OCI-LY7 (cell line): ENCODE results near the gene VPS9D1. TPM values are rescaled to one million over a fixed set of nuclear protein-coding genes. Genes with fewer than 3 reads are reported as not detected.
"Not testable (repeated sequence)": the region's sequence is repeated elsewhere in the genome, so short reads cannot be mapped to it uniquely, and the experiment has no call there.

ENCODE experiments used
- BruUV-seq: library from RNA; stranded (reverse); fragments of 400-500 nt; replicated peaks from 2 replicates; lab custom pipeline; 2021; lab: Mats Ljungman, UMichigan
- CTCF ChIA-PET: fragments of 300-600 bp; sonication (Branson Sonifier 250); formaldehyde crosslinking; loops from one replicate; lab custom pipeline; 2022; ENCODE audit warnings: antibody characterized with exemption; ENCODE audit not compliant: unreplicated experiment; lab: Charles Lee
- POLR2A ChIA-PET: fragments of 300-600 bp; sonication (Branson Sonifier 250); formaldehyde crosslinking; loops from one replicate; lab custom pipeline; 2022; ENCODE audit warnings: antibody characterized with exemption; lab: Charles Lee
- DNase-seq: peaks from one replicate; pipeline ENCODE4 v3.0.0-alpha.2; 2015; ENCODE audit warnings: low spot score
- H2AFZ ChIP-seq: fragments of 200-600 bp; sonication (generic), shearing (Covaris generic); 2 replicates; pipeline ENCODE4 v1.6.1; 2014; ENCODE audit warnings: mild to moderate bottlenecking, antibody characterized with exemption, low read length, moderate library complexity
- H3K27ac ChIP-seq: fragments of 200-600 bp; sonication (generic); 2 replicates; pipeline ENCODE4 v1.5.1; 2014; ENCODE audit warnings: mixed run types, low read depth, mild to moderate bottlenecking, moderate library complexity, low read length, inconsistent platforms; ENCODE audit not compliant: poor library complexity, severe bottlenecking
- H3K36me3 ChIP-seq: fragments of 200-600 bp; sonication (generic); 2 replicates; pipeline ENCODE4 v1.6.1; 2014; ENCODE audit warnings: mild to moderate bottlenecking, antibody characterized with exemption, low read length, moderate library complexity, mixed read lengths; ENCODE audit not compliant: insufficient read depth
- H3K4me1 ChIP-seq: fragments of 200-600 bp; sonication (generic); 2 replicates; pipeline ENCODE4 v1.5.1; 2014; ENCODE audit warnings: mild to moderate bottlenecking, low read length; ENCODE audit not compliant: insufficient read depth, poor library complexity, severe bottlenecking
- H3K4me2 ChIP-seq: fragments of 200-600 bp; sonication (generic); 2 replicates; pipeline ENCODE4 v1.6.1; 2014; ENCODE audit warnings: mild to moderate bottlenecking, low read length
- H3K4me3 ChIP-seq: fragments of 200-600 bp; sonication (generic); 2 replicates; pipeline ENCODE4 v1.5.1; 2014; ENCODE audit warnings: mild to moderate bottlenecking, low read depth, low read length; ENCODE audit not compliant: poor library complexity, severe bottlenecking
- H3K79me2 ChIP-seq: fragments of 200-600 bp; sonication (generic); 2 replicates; pipeline ENCODE4 v1.6.1; 2016; ENCODE audit warnings: low read depth, mild to moderate bottlenecking, low read length, moderate library complexity, mixed read lengths; ENCODE audit not compliant: insufficient read depth
- H3K9me2 ChIP-seq: fragments of 200-600 bp; sonication (generic); 2 replicates; pipeline ENCODE4 v1.6.1; 2016; ENCODE audit warnings: mild to moderate bottlenecking, low read length, mixed read lengths; ENCODE audit not compliant: insufficient read depth
- H3K9me3 ChIP-seq: fragments of 200-600 bp; sonication (generic); 2 replicates; pipeline ENCODE4 v1.6.1; 2014; ENCODE audit warnings: mild to moderate bottlenecking, mixed run types, low read length, mixed read lengths
- H4K20me1 ChIP-seq: fragments of 200-600 bp; sonication (generic); 2 replicates; pipeline ENCODE4 v1.6.1; 2014; ENCODE audit warnings: mild to moderate bottlenecking, antibody characterized with exemption, low read length, moderate library complexity, mixed read lengths; ENCODE audit not compliant: insufficient read depth
- EZH2phosphoT487 ChIP-seq: fragments of 200-600 bp; sonication (generic); IDR thresholded peaks from 2 replicates; pipeline ENCODE4 v1.6.1; 2018; ENCODE audit warnings: low read depth, borderline replicate concordance, mild to moderate bottlenecking, mixed run types, antibody characterized with exemption, low read length, moderate library complexity, mixed read lengths
- intact Hi-C: fragments of 100-400 bp; cut with micrococcal nuclease; formaldehyde crosslinking; loops from one replicate; pipeline ENCODE4 v1.10.0; 2022; ENCODE audit not compliant: unreplicated experiment
- total RNA-seq, 2 experiments: library from RNA; depleted of rRNA in 1 of 2; stranded (reverse); fragments of >200 nt in 1 of 2; shearing (Covaris generic) in 1 of 2; gene quantifications; 2 replicates each; pipeline ENCODE4 v1.2.3, GENCODE V29; 2014 to 2022
- TF ChIP-seq, protein P1 (sequence below): fragments of 200-600 bp; sonication (generic); conservative IDR thresholded peaks from 2 replicates; pipeline ENCODE4 v1.5.1; 2014; ENCODE audit warnings: mild to moderate bottlenecking, antibody characterized with exemption, low read length, moderate library complexity, mixed read lengths

Gene VPS9D1
- total RNA-seq, 2 experiments from 2014 or later: 3.1 to 4.6 TPM

GRCh38 chr16:89695875-89696669 lies 24.6 kb downstream of the VPS9D1 start:
- TF ChIP-seq, protein P1, sequence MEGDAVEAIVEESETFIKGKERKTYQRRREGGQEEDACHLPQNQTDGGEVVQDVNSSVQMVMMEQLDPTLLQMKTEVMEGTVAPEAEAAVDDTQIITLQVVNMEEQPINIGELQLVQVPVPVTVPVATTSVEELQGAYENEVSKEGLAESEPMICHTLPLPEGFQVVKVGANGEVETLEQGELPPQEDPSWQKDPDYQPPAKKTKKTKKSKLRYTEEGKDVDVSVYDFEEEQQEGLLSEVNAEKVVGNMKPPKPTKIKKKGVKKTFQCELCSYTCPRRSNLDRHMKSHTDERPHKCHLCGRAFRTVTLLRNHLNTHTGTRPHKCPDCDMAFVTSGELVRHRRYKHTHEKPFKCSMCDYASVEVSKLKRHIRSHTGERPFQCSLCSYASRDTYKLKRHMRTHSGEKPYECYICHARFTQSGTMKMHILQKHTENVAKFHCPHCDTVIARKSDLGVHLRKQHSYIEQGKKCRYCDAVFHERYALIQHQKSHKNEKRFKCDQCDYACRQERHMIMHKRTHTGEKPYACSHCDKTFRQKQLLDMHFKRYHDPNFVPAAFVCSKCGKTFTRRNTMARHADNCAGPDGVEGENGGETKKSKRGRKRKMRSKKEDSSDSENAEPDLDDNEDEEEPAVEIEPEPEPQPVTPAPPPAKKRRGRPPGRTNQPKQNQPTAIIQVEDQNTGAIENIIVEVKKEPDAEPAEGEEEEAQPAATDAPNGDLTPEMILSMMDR: no peak
- no peak for TF ChIP-seq EZH2phosphoT487
- H2AFZ ChIP-seq: no peak overlapping the region
- H4K20me1 ChIP-seq: no peaks in the 10 kb centered on the region
- peaks cover 61% of the 10 kb centered on the region for H3K36me3 ChIP-seq
- H3K4me2 ChIP-seq: peak overlapping the region; percentile 18; the same call in 1 of the 2 replicates
- intact Hi-C loops: no loop called here
- TSS peak; percentile 75 for BruUV-seq
- POLR2A ChIA-PET: no interaction called here
- H3K4me1 ChIP-seq: peaks cover 24% of the 10 kb centered on the region
- no peak for DNase-seq
- H3K79me2 ChIP-seq: no peaks in the 10 kb centered on the region
- no peak overlapping the region for H3K27ac ChIP-seq
- H3K9me3 ChIP-seq: no peaks in the 10 kb centered on the region
- no peaks in the 10 kb centered on the region for H3K9me2 ChIP-seq
- H3K4me3 ChIP-seq: no peak overlapping the region
- CTCF ChIA-PET: no interaction called here

- H3K4me1 ChIP-seq: peaks cover 16% of the 10 kb centered on the region
- no peaks in the 10 kb centered on the region for H4K20me1 ChIP-seq
- H3K9me2 ChIP-seq: no peaks in the 10 kb centered on the region
- no peak overlapping the region for H2AFZ ChIP-seq
- CTCF ChIA-PET: no interaction called here
- H3K79me2 ChIP-seq: no peaks in the 10 kb centered on the region
- peaks cover 68% of the 10 kb centered on the region for H3K36me3 ChIP-seq
- no peak overlapping the region for H3K4me2 ChIP-seq
- TF ChIP-seq, protein P1: no peak
- no peak for TF ChIP-seq EZH2phosphoT487
- DNase-seq: no peak
- no peak overlapping the region for H3K27ac ChIP-seq
- H3K9me3 ChIP-seq: no peaks in the 10 kb centered on the region
- BruUV-seq: no TSS peak
- POLR2A ChIA-PET: no interaction called here
- no peak overlapping the region for H3K4me3 ChIP-seq
- intact Hi-C loops: no loop called here
These were observed 25.4 kb downstream of the VPS9D1 start for GRCh38 chr16:89695086-89695874.

DNA sequence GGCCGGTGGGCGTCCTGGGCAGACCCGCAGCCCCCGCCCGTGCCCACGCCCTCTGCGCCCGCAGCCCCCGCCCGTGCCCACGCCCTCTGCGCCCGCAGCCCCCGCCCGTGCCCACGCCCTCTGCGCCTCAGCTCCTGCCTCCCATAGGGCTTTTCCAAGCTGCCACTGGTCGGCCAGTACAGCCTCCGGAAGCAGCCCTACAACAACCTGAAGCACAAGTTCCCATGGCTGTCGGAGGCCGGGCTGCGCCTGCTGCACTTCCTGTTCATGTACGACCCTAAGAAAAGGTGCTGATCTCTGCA lies 26.0 kb downstream of the VPS9D1 start:
- H3K9me3 ChIP-seq, H3K4me3 ChIP-seq, CTCF ChIA-PET, intact Hi-C loops, H3K9me2 ChIP-seq, POLR2A ChIA-PET, DNase-seq, H4K20me1 ChIP-seq, BruUV-seq, H3K79me2 ChIP-seq, H3K4me2 ChIP-seq, H3K27ac ChIP-seq, H2AFZ ChIP-seq: not testable (repeated sequence)
- peaks cover 73% of the 10 kb centered on the region for H3K36me3 ChIP-seq
- H3K4me1 ChIP-seq: peaks cover 11% of the 10 kb centered on the region
